ENCODE data around the gene MUC13.

The MUC13 gene

GRCh38 chr3:124941771-124942170 lies 7.2 kb upstream of the MUC13 start:
- no peak for DNase-seq

GRCh38 chr3:124939661-124940060 lies 5.1 kb upstream of the MUC13 start:
- no peak for DNase-seq

DNA sequence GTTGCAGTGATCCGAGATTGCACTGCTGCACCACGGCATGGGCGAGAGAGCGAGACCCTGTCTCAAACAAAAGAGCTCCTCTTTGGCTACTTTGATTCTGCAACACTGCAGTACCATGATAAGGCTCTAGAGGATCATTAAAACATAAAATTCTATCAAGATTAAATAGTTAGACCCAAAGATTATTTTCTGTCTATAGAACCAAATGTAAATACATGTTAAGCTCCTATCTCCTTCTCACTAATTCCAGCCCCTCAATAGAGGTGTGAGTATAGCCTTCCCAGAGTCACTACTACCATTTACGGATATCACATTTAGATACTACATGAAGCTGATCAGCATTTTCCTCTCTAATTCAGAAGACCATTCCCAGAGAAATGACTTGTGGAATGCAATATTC lies 4.3 kb upstream of the MUC13 start:
- DNase-seq = no peak

DNA sequence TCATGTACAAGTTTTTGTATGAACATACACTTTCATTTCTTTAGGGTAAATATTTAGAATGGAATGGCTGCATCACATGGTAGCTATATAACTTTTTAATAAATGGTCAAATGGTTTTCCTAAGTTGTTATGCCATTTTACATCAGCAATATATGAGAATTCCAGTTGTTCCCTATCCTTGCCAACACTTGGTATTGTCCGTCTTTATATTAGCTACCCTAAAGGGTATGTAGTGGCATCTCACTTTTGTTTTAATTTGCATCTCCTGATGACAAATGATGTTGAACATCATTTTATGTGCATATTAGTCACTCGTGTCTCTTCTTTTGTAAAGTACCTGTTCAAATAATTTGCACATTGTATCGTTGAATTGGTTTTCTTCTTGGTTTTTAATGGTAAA lies 2.5 kb upstream of the MUC13 start:
- no peak for DNase-seq

DNA sequence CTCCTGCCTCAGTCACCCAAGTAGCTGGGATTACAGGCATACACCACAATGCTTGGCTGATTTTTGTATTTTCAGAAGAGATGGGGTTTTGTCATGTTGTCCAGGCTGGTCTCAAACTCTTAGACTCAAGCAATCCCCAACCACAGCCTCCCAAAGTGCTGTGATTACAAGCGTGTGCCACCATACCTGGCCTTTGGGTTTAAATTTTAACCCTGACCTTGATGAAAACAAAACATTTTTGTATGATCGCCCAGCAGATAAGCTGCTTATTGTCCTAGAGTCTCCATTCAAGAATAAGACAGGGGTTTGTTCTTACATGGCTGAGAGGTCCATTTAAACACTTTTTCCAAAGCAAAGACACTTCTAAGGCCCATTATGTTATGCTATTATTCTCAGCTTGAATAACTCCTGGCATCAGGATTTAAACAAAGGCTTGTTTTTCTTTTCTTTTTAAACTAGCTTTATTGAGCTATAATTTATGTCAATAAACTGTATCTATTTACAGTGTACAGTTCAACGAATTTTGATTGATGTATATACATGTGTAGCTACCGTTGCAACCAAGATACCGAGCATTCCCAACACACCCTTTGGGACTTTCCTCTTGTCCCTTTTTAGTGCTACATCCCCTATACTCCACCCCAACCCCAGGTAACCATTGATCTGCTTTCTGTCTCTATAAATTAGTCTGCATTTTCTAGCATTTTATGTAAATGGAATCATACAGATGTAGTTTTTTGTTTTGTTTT lies 1.4 kb upstream of the MUC13 start:
- DNase-seq = no peak

DNA sequence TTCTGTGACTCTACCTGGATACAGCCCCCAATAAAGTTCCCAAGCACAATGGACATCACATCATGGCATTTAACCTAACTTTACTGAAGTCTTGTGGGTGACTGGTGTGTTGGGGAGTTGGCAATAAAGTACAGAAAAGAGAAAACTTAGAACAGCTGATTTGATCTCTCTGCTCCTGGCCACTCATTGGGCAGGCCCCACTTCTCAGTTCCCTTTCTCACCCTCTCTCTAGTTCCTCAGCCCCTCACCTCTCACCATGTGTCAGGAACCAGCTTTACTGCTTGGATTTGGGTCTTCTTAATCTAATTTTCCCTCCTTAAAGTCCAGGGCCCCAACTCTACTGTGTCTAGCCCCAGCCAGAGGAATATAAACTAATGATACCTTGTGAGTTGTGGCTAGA lies 713 bp upstream of the MUC13 start:
- DNase-seq = no peak

- peak; percentile 49 for DNase-seq
These were observed 6.0 kb downstream of the MUC13 start for GRCh38 chr3:124928333-124929202.

- no peak for DNase-seq
These were observed 6.9 kb downstream of the MUC13 start for GRCh38 chr3:124927574-124928045.

DNA sequence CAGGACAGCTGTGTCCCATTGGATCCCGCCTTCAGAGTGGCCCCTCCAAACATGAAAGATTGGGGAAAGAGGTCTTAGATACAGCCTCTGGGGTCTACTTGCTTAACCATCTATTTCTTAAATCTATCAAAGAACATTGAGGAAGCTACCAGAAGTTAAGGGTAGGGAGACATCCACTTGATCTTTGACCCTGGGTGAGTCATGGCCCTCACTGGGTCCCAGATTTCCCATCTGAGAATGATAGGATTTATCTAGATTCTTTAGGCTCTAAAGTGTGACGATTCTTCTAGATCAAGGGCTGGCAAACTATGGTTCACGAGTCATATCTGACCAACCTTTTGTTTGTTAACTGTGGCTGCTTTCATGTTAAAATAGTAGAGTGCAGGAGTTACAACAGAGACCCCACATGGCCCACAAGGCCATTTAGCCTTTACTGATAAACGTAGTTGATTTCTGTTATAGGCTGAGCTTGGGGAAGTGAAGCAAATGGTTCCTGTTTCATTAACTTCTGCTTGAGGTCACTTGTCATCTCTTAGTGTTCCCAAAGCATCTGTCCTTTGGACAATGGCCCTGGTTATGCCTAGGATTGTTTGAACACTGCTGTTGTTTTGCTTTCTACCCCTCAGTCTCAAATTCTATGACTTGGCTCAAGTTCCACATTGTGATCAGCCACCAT lies 8.0 kb downstream of the MUC13 start:
- DNase-seq = no peak

DNA sequence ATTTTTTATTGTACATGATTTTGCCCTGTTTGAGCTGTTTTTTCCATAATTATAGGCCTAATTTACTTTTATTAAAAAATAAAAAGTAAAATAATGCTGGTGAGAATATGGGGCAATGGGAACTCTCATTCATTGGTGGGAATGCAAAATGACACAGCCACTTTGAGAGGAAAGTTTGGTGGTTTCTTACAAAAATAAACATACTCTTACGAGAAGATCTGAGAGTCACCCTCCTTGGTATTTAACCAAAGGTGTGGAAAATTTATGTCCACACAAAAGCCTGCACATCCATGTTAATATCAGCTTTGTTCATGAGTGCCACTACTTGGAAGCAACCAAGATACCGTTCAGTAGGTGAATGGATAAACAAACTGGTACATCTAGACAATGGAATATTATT lies 9.8 kb downstream of the MUC13 start:
- DNase-seq = no peak

GRCh38 chr3:124923833-124924232 lies 10.7 kb downstream of the MUC13 start:
- no peak for DNase-seq

DNA sequence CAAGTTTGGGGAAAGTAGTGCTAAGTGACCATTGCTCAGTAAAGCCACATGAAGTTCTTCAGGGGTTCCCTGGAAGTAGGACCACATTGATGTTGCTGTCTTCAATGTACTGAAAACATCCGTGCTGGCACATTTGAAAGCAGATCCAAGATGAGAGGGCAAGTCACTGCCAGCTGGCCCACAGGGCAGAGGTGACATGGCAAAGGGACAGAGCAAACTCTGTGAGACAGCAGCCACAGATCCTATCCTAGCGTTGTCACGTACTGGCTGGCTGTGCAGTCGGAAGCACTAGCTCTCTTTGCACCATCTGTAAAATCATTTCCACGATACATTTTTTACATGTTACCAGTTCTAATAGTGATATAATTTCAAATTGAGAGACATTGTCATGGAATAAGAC lies 13.8 kb downstream of the MUC13 start:
- no peak for DNase-seq

DNA sequence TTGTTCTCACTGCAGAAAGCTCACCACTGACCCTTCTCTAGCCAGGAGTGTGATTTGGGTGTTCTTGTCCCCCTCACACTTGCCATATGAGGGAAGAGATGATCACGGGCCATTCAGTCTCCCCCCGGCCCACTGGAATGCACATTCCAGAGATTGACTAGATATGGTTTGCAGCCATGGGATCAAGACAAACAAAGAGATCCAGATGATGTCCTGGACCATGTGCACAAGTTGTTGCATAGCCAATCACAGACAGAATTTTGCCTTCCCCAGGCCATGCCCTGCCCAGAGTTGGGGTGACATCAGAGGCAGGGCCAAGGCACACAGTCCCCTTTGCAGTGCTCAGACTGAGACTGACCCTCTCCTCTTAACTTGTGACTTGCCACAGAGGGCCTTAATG lies 14.8 kb downstream of the MUC13 start:
- no peak for DNase-seq

DNA sequence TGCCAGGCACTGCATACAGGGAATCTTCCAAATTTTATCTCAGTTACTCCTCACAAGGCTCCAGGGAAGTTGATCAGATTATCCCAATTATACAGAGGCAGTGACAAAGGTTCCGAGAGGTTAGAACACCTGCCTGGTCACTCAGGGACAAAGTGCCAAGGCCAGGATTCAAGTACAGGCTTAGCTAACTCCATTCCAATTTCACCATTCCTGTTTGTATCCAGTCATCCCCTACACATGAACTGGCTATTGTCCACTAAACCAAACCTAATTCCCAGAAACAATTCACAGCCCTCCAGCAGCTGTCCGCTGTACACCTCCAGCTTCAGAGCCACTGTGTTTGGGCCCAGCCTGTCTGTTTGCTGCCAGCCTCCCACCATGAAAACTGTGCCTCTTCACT lies 16.0 kb downstream of the MUC13 start:
- DNase-seq = no peak

DNA sequence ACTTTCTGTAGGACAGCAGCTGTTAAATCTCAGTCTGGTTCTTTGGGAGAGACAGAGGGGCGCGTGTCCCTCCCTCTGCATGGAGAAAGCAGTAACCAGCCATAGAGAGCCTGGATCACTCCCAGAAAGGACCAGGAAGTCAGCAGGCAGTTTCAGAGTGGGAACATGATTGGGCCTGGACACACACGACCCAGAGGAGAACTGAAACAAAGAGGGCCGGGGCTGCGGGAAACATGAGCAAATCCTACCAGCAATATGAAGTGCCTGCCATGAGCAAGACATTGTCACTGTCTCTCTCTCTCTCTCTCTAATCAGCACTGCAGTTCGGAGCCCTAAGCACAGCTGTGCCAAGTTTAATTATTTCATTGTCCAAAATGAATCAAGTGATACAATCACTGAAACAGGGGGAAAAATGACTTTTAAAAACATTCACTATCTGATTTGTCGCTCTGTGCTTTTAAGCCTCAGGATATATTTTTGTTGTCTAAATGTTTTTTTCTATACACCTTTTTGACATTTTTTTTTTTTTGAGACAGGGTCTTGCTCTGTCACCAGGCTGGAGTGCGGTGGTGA lies 17.6 kb downstream of the MUC13 start:
- DNase-seq = no peak

GRCh38 chr3:124915254-124915653 lies 19.3 kb downstream of the MUC13 start:
- no peak for DNase-seq

- DNase-seq = no peak
These were observed 26.6 kb downstream of the MUC13 start for GRCh38 chr3:124907957-124908356.

- DNase-seq = no peak
These were observed 29.6 kb downstream of the MUC13 start for GRCh38 chr3:124904835-124905492.

DNA sequence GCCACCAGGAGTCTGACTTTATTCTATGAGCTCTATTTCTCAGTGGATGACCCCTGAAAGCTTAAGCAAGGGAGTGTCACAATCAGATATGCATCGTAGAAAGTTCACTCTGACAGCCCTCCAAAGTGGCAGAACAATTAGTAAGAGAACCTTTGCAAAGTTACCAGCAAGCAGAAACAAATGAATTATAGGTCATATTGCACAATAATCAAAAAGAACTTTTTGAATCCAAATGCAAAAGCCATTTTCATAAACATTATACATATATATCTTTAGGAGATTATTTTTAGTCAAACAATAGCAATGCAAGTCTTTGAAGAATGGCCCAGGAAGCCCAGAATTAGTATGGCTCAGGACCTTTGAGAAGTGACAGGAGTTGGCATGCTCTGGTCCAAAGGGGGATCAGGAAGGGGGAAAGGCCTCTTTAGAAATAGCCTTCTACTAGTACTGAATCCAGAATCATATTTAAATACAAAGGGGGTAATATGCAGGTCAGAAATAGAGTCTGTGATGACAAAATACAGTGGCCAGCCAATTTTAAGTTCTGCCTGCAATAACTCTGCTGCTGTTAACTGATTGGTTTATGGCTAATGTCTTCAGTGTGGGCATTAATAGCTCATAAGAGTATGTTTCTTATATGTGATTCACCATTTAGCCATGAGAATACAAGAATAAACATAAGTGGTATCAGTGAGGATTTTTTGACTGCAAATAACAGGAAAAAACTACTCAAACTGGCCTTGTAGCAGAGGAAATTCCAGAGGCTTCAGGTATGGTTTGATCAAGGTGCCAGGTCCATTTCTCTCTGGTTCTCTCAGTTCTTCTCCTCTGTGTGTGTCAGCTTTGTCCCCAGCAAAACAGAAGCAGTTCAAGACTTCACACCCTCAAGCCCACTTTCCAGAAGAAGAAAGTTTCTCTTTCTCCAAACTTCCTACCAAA lies 30.4 kb downstream of the MUC13 start:
- no peak for DNase-seq

- no peak for DNase-seq
These were observed 37.6 kb downstream of the MUC13 start for GRCh38 chr3:124896824-124897526.

- no peak for DNase-seq
These were observed 38.8 kb downstream of the MUC13 start for GRCh38 chr3:124895756-124896155.
